H1 (cell line): ENCODE results near the gene POMP. TPM values are rescaled to one million over a fixed set of nuclear protein-coding genes. Genes with fewer than 3 reads are reported as not detected.

ENCODE experiments used
- CTCF ChIA-PET: fragments of 300-600 bp; sonication (Branson Sonifier 250); formaldehyde crosslinking; loops from one replicate; lab custom pipeline; 2021; ENCODE audit not compliant: partially characterized antibody; lab: Charles Lee
- POLR2A ChIA-PET: fragments of 300-600 bp; sonication (Branson Sonifier 250); formaldehyde crosslinking; loops from one replicate; lab custom pipeline; 2021; ENCODE audit warnings: inconsistent platforms; ENCODE audit not compliant: partially characterized antibody; lab: Charles Lee
- DNase-seq, 2 experiments: peaks; one replicate each; pipeline versions ENCODE4 v3.0.0 to v3.0.0-alpha.2; 2010 to 2022; ENCODE audit warnings: low spot score in 2 of 2, low read depth in 1 of 2, mixed read lengths in 1 of 2
- FAIRE-seq: peaks from 2 replicates; lab custom pipeline; 2011; peaks lifted over from hg19 to GRCh38; lab: Jason Lieb, UNC
- H2AFZ ChIP-seq: 2 replicates; pipeline ENCODE4 v1.8.1; 2012; ENCODE audit warnings: low read length, inconsistent platforms
- H2AK5ac ChIP-seq: 2 replicates; pipeline ENCODE4 v1.6.1; 2013; ENCODE audit warnings: low read depth, low read length
- H2BK120ac ChIP-seq: replicated peaks from 2 replicates; pipeline ENCODE3; 2013; ENCODE audit warnings: low read depth, low read length, inconsistent platforms
- H2BK12ac ChIP-seq: 2 replicates; pipeline ENCODE4 v1.6.1; 2013; ENCODE audit warnings: low read depth, low read length
- H2BK15ac ChIP-seq: 2 replicates; pipeline ENCODE4 v1.6.1; 2013; ENCODE audit warnings: low read length
- H2BK20ac ChIP-seq: 2 replicates; pipeline ENCODE4 v1.6.1; 2013; ENCODE audit warnings: low read length
- H2BK5ac ChIP-seq: 2 replicates; pipeline ENCODE4 v1.6.1; 2013; ENCODE audit warnings: low read depth, low read length
- H3K14ac ChIP-seq: 2 replicates; pipeline ENCODE4 v1.6.1; 2013; ENCODE audit warnings: inconsistent platforms; ENCODE audit not compliant: insufficient read length
- H3K18ac ChIP-seq: 2 replicates; pipeline ENCODE4 v1.6.1; 2013; ENCODE audit warnings: low read length; ENCODE audit errors: extremely low read depth
- H3K23ac ChIP-seq: 2 replicates; pipeline ENCODE4 v1.6.1; 2013; ENCODE audit warnings: inconsistent platforms; ENCODE audit not compliant: insufficient read length
- H3K23me2 ChIP-seq: 2 replicates; pipeline ENCODE4 v1.6.1; 2013; ENCODE audit warnings: low read depth, low read length
- H3K27ac ChIP-seq: 2 replicates; pipeline ENCODE4 v1.6.1; 2011; ENCODE audit warnings: low read depth, low read length, inconsistent platforms
- H3K27me3 ChIP-seq, 4 experiments: replicated peaks in 1 of 4; 1 replicate in 1 of 4; 2 replicates in 3 of 4; pipeline versions ENCODE4 v1.6.1 to v1.8.1; 2011 to 2013; ENCODE audit warnings: low read length in 3 of 4, mild to moderate bottlenecking in 3 of 4, inconsistent platforms in 2 of 4, mixed read lengths in 2 of 4, moderate library complexity in 1 of 4; ENCODE audit not compliant: control insufficient read depth in 3 of 4, insufficient read depth in 3 of 4; ENCODE audit errors: extremely low read depth in 1 of 4
- H3K36me3 ChIP-seq, 4 experiments: 2 replicates each; pipeline versions ENCODE4 v1.6.1 to v1.8.1; 2011 to 2013; ENCODE audit warnings: mild to moderate bottlenecking in 4 of 4, low read length in 3 of 4, moderate library complexity in 2 of 4, control low read depth in 1 of 4, inconsistent platforms in 1 of 4; ENCODE audit not compliant: insufficient read depth in 4 of 4, control insufficient read depth in 2 of 4
- H3K4ac ChIP-seq: replicated peaks from 2 replicates; pipeline ENCODE3; 2013; ENCODE audit warnings: low read length, low read depth, mixed read lengths, inconsistent platforms; ENCODE audit not compliant: insufficient read length
- H3K4me1 ChIP-seq, 4 experiments: replicated peaks in 1 of 4; 1 replicate in 1 of 4; 2 replicates in 3 of 4; pipeline versions ENCODE4 v1.6.1 to v1.8.1; 2011 to 2013; ENCODE audit warnings: low read length in 3 of 4, inconsistent platforms in 2 of 4, mixed read lengths in 1 of 4; ENCODE audit not compliant: insufficient read depth in 4 of 4, control insufficient read depth in 3 of 4
- H3K4me2 ChIP-seq, 2 experiments: 2 replicates each; pipeline versions ENCODE4 v1.6.1 to v1.8.1; 2011 to 2013; ENCODE audit warnings: low read depth in 2 of 2, low read length in 2 of 2, control low read depth in 1 of 2, inconsistent platforms in 1 of 2, mild to moderate bottlenecking in 1 of 2; ENCODE audit not compliant: insufficient read depth in 1 of 2
- H3K4me3 ChIP-seq, 4 experiments: fragments of 200-600, 300-600 bp in 1 of 4; sonication (generic), shearing (Covaris generic), sonication (Bioruptor Twin) in 1 of 4; 2 replicates each; pipeline versions ENCODE4 v1.5.1 to v1.8.1; 2011 to 2016; ENCODE audit warnings: low read length in 4 of 4, low read depth in 3 of 4, control low read depth in 2 of 4, inconsistent platforms in 2 of 4, mild to moderate bottlenecking in 2 of 4, mixed read lengths in 1 of 4, moderate library complexity in 1 of 4; ENCODE audit not compliant: insufficient read depth in 2 of 4; ENCODE audit errors: extremely low read depth in 1 of 4
- H3K56ac ChIP-seq: replicated peaks from 2 replicates; pipeline ENCODE3; 2013; ENCODE audit warnings: low read depth, mild to moderate bottlenecking, mixed read lengths, low read length, inconsistent platforms; ENCODE audit not compliant: insufficient read length
- H3K79me1 ChIP-seq: 2 replicates; pipeline ENCODE4 v1.6.1; 2013; ENCODE audit warnings: low read depth, low read length, control low read depth
- H3K79me2 ChIP-seq, 2 experiments: 2 replicates each; pipeline versions ENCODE4 v1.6.1 to v1.8.1; 2012 to 2013; ENCODE audit warnings: low read length in 2 of 2, mild to moderate bottlenecking in 2 of 2, inconsistent platforms in 1 of 2; ENCODE audit not compliant: insufficient read depth in 2 of 2, control insufficient read depth in 1 of 2
- H3K9ac ChIP-seq, 4 experiments: replicated peaks in 1 of 4; 1 replicate in 1 of 4; 2 replicates in 3 of 4; pipeline versions ENCODE4 v1.6.1 to v1.8.1; 2011 to 2013; ENCODE audit warnings: low read depth in 3 of 4, low read length in 3 of 4, control low read depth in 2 of 4, mild to moderate bottlenecking in 2 of 4, moderate library complexity in 2 of 4, inconsistent platforms in 1 of 4; ENCODE audit errors: extremely low read depth in 1 of 4
- H3K9me3 ChIP-seq, 2 experiments: 2 replicates each; pipeline versions ENCODE4 v1.6.1 to v1.8.1; 2012 to 2013; ENCODE audit warnings: mild to moderate bottlenecking in 2 of 2, moderate library complexity in 2 of 2, control low read depth in 1 of 2, inconsistent platforms in 1 of 2, low read depth in 1 of 2, low read length in 1 of 2, mixed read lengths in 1 of 2; ENCODE audit not compliant: insufficient read depth in 2 of 2
- H4K20me1 ChIP-seq, 2 experiments: replicated peaks in 1 of 2; 2 replicates each; pipeline versions ENCODE3 to v1.8.1; 2011 to 2013; ENCODE audit warnings: inconsistent platforms in 2 of 2, low read length in 2 of 2, mild to moderate bottlenecking in 1 of 2; ENCODE audit not compliant: insufficient read depth in 2 of 2, control insufficient read depth in 1 of 2
- H4K5ac ChIP-seq: 2 replicates; pipeline ENCODE4 v1.6.1; 2013; ENCODE audit warnings: low read length, low read depth, mixed read lengths, inconsistent platforms; ENCODE audit not compliant: insufficient read length
- H4K8ac ChIP-seq: 2 replicates; pipeline ENCODE4 v1.8.0; 2013; ENCODE audit warnings: mild to moderate bottlenecking, moderate library complexity, low read length, inconsistent platforms; ENCODE audit not compliant: insufficient read depth; ENCODE audit errors: extremely low read depth
- H4K91ac ChIP-seq: replicated peaks from 2 replicates; pipeline ENCODE3; 2013; ENCODE audit warnings: low read length, mixed read lengths, inconsistent platforms; ENCODE audit not compliant: insufficient read length
- ASH2L ChIP-seq: fragments of 200-600, 300-600 bp; sonication (generic); IDR thresholded peaks from one replicate; pipeline ENCODE4 v1.7.1; 2017; ENCODE audit warnings: low read length
- BCL11A ChIP-seq, 2 experiments: IDR thresholded peaks; one replicate each; pipeline ENCODE4 v1.6.1; 2011; ENCODE audit warnings: low read depth in 2 of 2, low read length in 2 of 2, mild to moderate bottlenecking in 2 of 2
- CBX5 ChIP-seq: fragments of 300-800, 300-1000 bp; sonication (generic); IDR thresholded peaks from 2 replicates; pipeline ENCODE4 v1.7.1; 2016; ENCODE audit warnings: antibody characterized with exemption, low read length, low read depth
- CBX8 ChIP-seq: fragments of 300-800, 300-1000 bp; sonication (generic); IDR thresholded peaks from 2 replicates; pipeline ENCODE4 v1.7.1; 2016; ENCODE audit warnings: low read depth, low read length, borderline replicate concordance
- CHD1 ChIP-seq: IDR thresholded peaks from 2 replicates; pipeline ENCODE4 v1.6.1; 2012; ENCODE audit warnings: low read depth, low read length, improper control_type of control experiment
- E2F6 ChIP-seq: IDR thresholded peaks from 2 replicates; pipeline ENCODE4 v1.6.1; 2012; ENCODE audit warnings: inconsistent platforms
- EZH2 ChIP-seq: fragments of 200-600 bp; sonication (generic); IDR thresholded peaks from 2 replicates; pipeline ENCODE4 v1.7.1; 2012; ENCODE audit warnings: low read depth, mild to moderate bottlenecking, moderate library complexity, low read length, inconsistent platforms; ENCODE audit not compliant: severe bottlenecking
- HDAC6 ChIP-seq: IDR thresholded peaks from one replicate; pipeline ENCODE4 v1.7.1; 2012; ENCODE audit warnings: low read depth, mild to moderate bottlenecking, inconsistent platforms, low read length, moderate library complexity
- JUN ChIP-seq: IDR thresholded peaks from 2 replicates; pipeline ENCODE4 v1.6.1; 2011; ENCODE audit warnings: low read depth, mild to moderate bottlenecking, improper control_type of control experiment, low read length
- KDM1A ChIP-seq: fragments of 200-600, 300-600 bp; sonication (generic); IDR thresholded peaks from 2 replicates; pipeline ENCODE4 v1.7.1; 2016; ENCODE audit warnings: mild to moderate bottlenecking, low read length, borderline replicate concordance
- SIN3A ChIP-seq, 2 experiments: IDR thresholded peaks in 1 of 2; conservative IDR thresholded peaks in 1 of 2; 2 replicates each; pipeline ENCODE4 v1.6.1; 2011 to 2012; ENCODE audit warnings: low read length in 2 of 2, improper control_type of control experiment in 1 of 2, low read depth in 1 of 2, mild to moderate bottlenecking in 1 of 2
- WGBS, 2 experiments: shearing (Covaris generic) in 1 of 2; methylation state at CpG; one replicate each; pipeline versions ENCODE4 v1.1.6 to v1.1.7; 2013 to 2015; ENCODE audit warnings: low lambda C conversion rate in 2 of 2, mixed read lengths in 2 of 2, inconsistent platforms in 1 of 2, low coverage in 1 of 2, missing lambda C conversion rate in 1 of 2; ENCODE audit not compliant: insufficient replicate concordance in 2 of 2, insufficient coverage in 1 of 2, insufficient read length in 1 of 2; ENCODE audit errors: extremely low coverage in 1 of 2, missing lambda C conversion rate in 1 of 2; 5-methylcytosine and 5-hydroxymethylcytosine counted together
- polyA plus RNA-seq, 7 experiments: library from polyadenylated mRNA; depleted of rRNA in 3 of 7; stranded (reverse) in 5 of 7; unstranded in 2 of 7; fragments of >200 nt in 5 of 7; fragments of 200-250 nt in 2 of 7; gene quantifications; 1 replicate in 5 of 7; 2 replicates in 1 of 7; 4 replicates in 1 of 7; pipeline versions ENCODE4 v1.2.1 to v1.2.3, GENCODE V29; 2011 to 2013; ENCODE audit warnings: missing spikeins in 2 of 7, mixed read lengths in 2 of 7
- total RNA-seq: library from RNA; stranded (reverse); fragmentation: NEBNext Ultra II Directional; extraction: Animal tissue kit (Norgen Biotek cat#: 25700); gene quantifications from 2 replicates; pipeline ENCODE4 v1.2.1, GENCODE V29; 2021
- TF ChIP-seq, protein P1 (sequence below): IDR thresholded peaks from 2 replicates; pipeline ENCODE4 v1.6.1; 2012; ENCODE audit warnings: inconsistent platforms

POMP gene
- total and polyA plus RNA-seq, 2 of the 8 experiments (the other 6 are each of a cell fraction or from before 2014, with no cell fraction given) = 38.4 to 115 TPM

DNA sequence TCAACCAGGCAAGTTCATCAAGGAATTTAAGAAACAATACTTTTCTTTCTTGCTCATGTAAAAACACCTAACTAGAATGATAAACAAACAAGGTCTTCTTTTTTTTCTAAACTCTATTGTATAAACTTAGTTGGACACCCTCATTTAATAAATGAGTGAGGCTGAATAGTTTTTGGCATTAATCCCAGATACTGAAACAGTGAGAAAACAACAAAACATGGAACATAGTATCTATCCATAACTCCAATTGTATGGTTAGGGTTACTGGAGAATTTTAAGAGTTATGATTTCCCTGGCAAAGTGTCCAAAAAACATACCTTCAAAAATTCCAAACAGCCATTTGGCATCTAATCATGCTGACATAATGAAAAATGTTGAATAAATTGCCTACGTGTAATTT lies 5.8 kb upstream of the POMP start:
- Histone ChIP-seq H4K91ac (no peak overlapping the region), H3K56ac (no peak overlapping the region), H4K5ac (no peak overlapping the region), H2AK5ac (no peak overlapping the region), H2BK15ac (no peak overlapping the region), H3K27me3 (no peaks in the 10 kb centered on the region), H3K18ac (no peak overlapping the region), H3K23me2 (no peaks in the 10 kb centered on the region), H3K14ac (no peak overlapping the region), H2BK5ac (no peak overlapping the region), H3K4me3 (no peak overlapping the region), H3K23ac (no peak overlapping the region), H4K20me1 (no peaks in the 10 kb centered on the region), H3K79me1 (no peaks in the 10 kb centered on the region; the same call in 1 of the 2 replicates), H4K8ac (no peak overlapping the region), H2BK12ac (no peak overlapping the region), H3K36me3 (no peaks in the 10 kb centered on the region; a peak in 1 of 8 replicates), H3K27ac (no peak overlapping the region), H3K4me1 (peaks cover 0 to 6% (median 4%) of the 10 kb centered on the region in 4 experiments; a peak in 5 of 7 replicates), H3K9ac (no peak overlapping the region), H3K9me3 (no peaks in the 10 kb centered on the region), H2AFZ (no peak overlapping the region), H3K4ac (no peak overlapping the region), H2BK120ac (no peak overlapping the region), H2BK20ac (no peak overlapping the region), H3K4me2 (no peak overlapping the region), H3K79me2 (peaks cover 5 to 26% of the 10 kb centered on the region in 2 experiments; a peak in 3 of 4 replicates)
- FAIRE-seq (no peak), DNase-seq (no peak)
- CTCF ChIA-PET = no interaction called here
- POLR2A ChIA-PET = no interaction called here
- WGBS, 2 experiments = 95% methylated on average over 1 of the region's 1 CpG; no CpG with 5 or more reads in 1 of the 2 experiments
- TF ChIP-seq CBX5 (no peak), JUN (no peak), SIN3A (conservative IDR thresholded peaks at IDR 0.05 in 1 of 2, IDR thresholded peaks at IDR 0.05 in 1 of 2; ENCODE audit: low read depth in 1 of 2, low read length in 2 of 2) (no peak), CHD1 (no peak), CBX8 (no peak), HDAC6 (no peak), ASH2L (no peak), E2F6 (no peak), EZH2 (no peak), BCL11A (IDR thresholded peaks at IDR 0.05; ENCODE audit: low read depth in 2 of 2, low read length in 2 of 2) (no peak), KDM1A (no peak)
- TF ChIP-seq, protein P1, sequence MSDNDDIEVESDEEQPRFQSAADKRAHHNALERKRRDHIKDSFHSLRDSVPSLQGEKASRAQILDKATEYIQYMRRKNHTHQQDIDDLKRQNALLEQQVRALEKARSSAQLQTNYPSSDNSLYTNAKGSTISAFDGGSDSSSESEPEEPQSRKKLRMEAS = no peak
